GM06990 (cell line): ENCODE data around the gene SCEL.

Source experiments
- DNase-seq: peaks from one replicate; pipeline ENCODE4 v3.0.0-alpha.2; 2011; ENCODE audit not compliant: insufficient read length; ENCODE audit errors: extremely low read depth
- H3K27me3 ChIP-seq: replicated peaks from 2 replicates; pipeline ENCODE4 v1.6.0; 2011; ENCODE audit warnings: low read length; ENCODE audit not compliant: control insufficient read depth, insufficient read depth
- H3K36me3 ChIP-seq: 2 replicates; pipeline ENCODE4 v1.5.1; 2011; ENCODE audit warnings: low read length; ENCODE audit not compliant: control insufficient read depth, insufficient read depth
- H3K4me3 ChIP-seq: replicated peaks from 2 replicates; pipeline ENCODE4 v1.5.1; 2011; ENCODE audit warnings: low read depth, mild to moderate bottlenecking, control low read depth, low read length
- CTCF ChIP-seq: IDR thresholded peaks from 2 replicates; pipeline ENCODE4 v1.5.1; 2011; ENCODE audit warnings: low read length, control low read depth, mild to moderate bottlenecking, inconsistent platforms; ENCODE audit not compliant: insufficient read depth, poor library complexity, severe bottlenecking

The SCEL gene

DNA sequence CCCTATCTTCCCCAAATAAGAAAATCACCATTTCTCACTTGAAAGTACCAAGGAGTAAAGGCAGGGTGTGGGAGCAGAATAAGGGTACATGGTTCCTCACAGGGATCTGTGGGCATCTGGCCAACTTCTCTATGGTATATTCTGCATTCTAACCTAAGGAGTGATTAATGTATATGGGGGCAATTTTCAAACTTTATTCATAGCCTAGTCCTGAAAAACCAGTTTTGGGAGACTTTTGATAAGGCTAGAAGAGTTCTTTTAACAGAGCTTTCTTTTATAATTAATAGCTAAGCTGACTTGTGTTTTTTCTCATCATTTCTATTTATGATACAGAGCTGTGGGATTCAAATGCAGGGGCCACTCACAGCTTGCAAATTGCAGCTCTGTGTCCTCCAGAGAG, 852 bp downstream of the SCEL start:
- DNase-seq: no peak
- Histone ChIP-seq H3K27me3 (no peaks in the 10 kb centered on the region), H3K4me3 (no peak overlapping the region), H3K36me3 (no peaks in the 10 kb centered on the region)
- TF ChIP-seq CTCF: no peak

DNA sequence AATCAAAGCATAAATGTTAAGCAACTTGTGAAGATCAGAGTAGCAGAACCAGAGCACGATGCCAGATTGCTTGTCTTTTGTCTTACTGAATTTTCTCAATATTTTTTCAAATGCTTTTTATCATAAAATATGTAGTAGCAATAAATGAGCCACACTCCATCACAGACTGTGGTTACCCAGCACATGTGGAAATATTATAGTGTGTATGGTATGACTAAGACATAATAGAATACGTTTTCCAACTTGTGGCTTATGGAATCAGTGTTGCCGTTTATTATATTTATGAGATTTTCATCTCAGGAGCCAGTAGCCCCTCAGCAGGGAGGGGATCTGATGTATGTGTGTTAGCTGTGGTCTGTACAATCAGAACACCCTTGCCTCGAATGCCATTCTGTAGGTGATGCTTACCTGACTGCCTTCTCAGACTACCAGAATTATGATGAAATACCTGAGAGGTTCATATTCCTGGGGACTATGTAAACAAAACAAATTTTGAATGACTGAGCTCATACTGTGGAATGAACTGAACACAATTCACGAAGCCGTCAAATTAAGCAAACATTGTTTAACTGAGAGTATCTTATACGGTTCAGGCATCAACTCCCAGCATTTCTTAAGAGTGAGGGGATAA, 1.9 kb downstream of the SCEL start:
- no peaks in the 10 kb centered on the region for H3K27me3 ChIP-seq
- H3K36me3 ChIP-seq: no peaks in the 10 kb centered on the region
- TF ChIP-seq CTCF: no peak
- H3K4me3 ChIP-seq: no peak overlapping the region
- no peak for DNase-seq

DNA sequence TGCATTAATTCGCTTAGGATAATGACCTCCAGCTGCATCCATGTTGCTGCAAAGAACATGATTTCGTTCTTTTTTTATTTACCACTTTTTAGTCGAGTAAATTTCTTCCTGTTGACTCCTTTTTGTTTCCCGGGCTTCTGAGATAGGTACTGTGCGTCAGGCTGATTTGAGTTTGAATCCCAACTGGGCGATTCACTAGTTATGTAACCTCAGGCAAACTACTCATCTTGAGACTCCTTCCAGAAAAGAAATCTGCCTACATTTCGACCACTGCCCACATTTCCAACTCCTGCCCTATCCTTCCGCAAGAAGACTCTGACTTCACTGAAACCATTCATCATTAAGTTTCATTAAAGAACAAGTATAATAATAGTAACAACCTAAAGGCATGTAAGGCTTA, 8.2 kb downstream of the SCEL start:
- no peak for TF ChIP-seq CTCF
- no peaks in the 10 kb centered on the region for H3K27me3 ChIP-seq
- H3K36me3 ChIP-seq: no peaks in the 10 kb centered on the region
- no peak for DNase-seq
- no peak overlapping the region for H3K4me3 ChIP-seq

DNA sequence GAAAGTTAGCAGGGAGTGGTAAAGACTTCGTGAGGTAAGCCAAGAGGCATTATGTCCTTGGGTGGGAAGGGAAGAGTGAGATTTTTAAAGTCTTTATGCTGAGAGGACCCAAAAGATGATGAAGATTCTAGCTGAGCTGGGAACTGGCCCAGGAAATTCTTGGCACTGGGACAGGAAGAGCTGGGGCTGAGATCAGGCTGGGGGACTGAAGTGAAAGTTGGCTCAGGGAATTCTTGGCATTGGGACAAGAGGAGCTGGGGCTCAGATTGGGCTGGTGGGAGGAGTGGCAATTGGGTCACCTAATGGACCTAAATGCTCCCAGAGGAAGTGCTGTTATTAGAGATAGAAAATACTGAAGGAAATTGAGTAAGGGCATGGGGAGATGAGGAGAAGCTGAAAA, 8.8 kb downstream of the SCEL start:
- no peak for TF ChIP-seq CTCF
- Histone ChIP-seq H3K4me3 (no peak overlapping the region), H3K36me3 (no peaks in the 10 kb centered on the region), H3K27me3 (no peaks in the 10 kb centered on the region)
- no peak for DNase-seq

DNA sequence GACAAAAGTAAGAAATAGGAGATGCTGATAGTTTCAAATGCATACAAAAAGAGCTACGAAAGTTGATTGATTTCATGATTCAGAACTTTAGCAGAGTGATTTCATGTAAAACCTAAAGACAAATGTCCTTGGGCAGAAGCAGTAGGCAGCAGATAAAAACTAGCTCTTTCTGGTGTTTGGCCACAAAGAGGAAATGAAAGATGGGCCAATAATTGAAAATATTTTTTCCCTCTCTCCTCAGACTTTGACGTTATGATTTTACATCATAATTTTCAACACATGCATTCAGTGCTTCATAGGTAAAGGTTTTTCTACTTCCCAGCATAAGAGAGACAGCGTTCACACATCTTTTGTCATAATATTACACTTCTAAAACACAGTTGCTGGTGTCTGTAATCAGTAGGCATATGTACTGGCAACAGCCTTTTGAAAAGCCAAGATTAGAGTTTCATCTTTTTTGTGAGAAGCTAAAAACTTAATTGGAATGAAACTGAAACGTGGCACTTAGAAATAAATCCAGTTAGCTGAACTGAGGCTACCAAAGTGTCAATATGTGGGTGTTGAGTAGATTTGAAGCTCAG, 9.3 kb downstream of the SCEL start:
- Histone ChIP-seq H3K36me3 (no peaks in the 10 kb centered on the region), H3K4me3 (no peak overlapping the region), H3K27me3 (no peaks in the 10 kb centered on the region)
- DNase-seq: peak; percentile 30
- TF ChIP-seq CTCF: no peak
